ENCODE results near the gene CDO1. TPM values are rescaled to one million over a fixed set of nuclear protein-coding genes. Genes with fewer than 3 reads are reported as not detected.

Gene CDO1
- total and polyA plus RNA-seq, 2 of the 8 experiments (the other 6 are each of a cell fraction or from before 2014, with no cell fraction given): 26.1 to 29.5 TPM

GRCh38 chr5:115807654-115808052 is 8.8 kb downstream of the CDO1 start:
- Histone ChIP-seq H3K4me2 (ENCODE audit: insufficient read depth in 1 of 2, low read depth in 2 of 2, low read length in 2 of 2) (no peak overlapping the region), H3K23me2 (ENCODE audit: low read depth, low read length) (no peaks in the 10 kb centered on the region; the same call in 1 of the 2 replicates), H3K9ac (replicated peaks in 1 of 4; ENCODE audit: extremely low read depth in 1 of 4, low read depth in 3 of 4, low read length in 3 of 4) (no peak overlapping the region), H2AK5ac (ENCODE audit: low read depth, low read length) (no peak overlapping the region), H4K5ac (ENCODE audit: insufficient read length, low read depth, low read length) (no peak overlapping the region), H3K9me3 (ENCODE audit: insufficient read depth in 2 of 2, low read depth in 1 of 2, low read length in 1 of 2) (no peaks in the 10 kb centered on the region), H3K79me1 (ENCODE audit: low read depth, low read length) (no peaks in the 10 kb centered on the region), H3K4me1 (replicated peaks in 1 of 4; ENCODE audit: control insufficient read depth in 3 of 4, insufficient read depth in 4 of 4, low read length in 3 of 4) (peaks cover 0 to 3% (median 0%) of the 10 kb centered on the region in 4 experiments; a peak in 2 of 7 replicates), H2BK12ac (ENCODE audit: low read depth, low read length) (no peak overlapping the region), H3K4me3 (ENCODE audit: extremely low read depth in 1 of 4, insufficient read depth in 2 of 4, low read depth in 3 of 4, low read length in 4 of 4) (no peak overlapping the region), H3K36me3 (ENCODE audit: control insufficient read depth in 2 of 4, insufficient read depth in 4 of 4, low read length in 3 of 4) (peaks cover 0 to 31% (median 1%) of the 10 kb centered on the region in 4 experiments; a peak in 6 of 8 replicates), H4K8ac (ENCODE audit: extremely low read depth, insufficient read depth, low read length) (no peak overlapping the region), H4K91ac (replicated peaks; ENCODE audit: insufficient read length, low read length) (no peak overlapping the region), H2AFZ (ENCODE audit: low read length) (no peak overlapping the region), H3K23ac (ENCODE audit: insufficient read length) (no peak overlapping the region), H3K4ac (replicated peaks; ENCODE audit: insufficient read length, low read depth, low read length) (no peak overlapping the region), H3K56ac (replicated peaks; ENCODE audit: insufficient read length, low read depth, low read length) (no peak overlapping the region), H3K27me3 (replicated peaks in 1 of 4; ENCODE audit: control insufficient read depth in 3 of 4, extremely low read depth in 1 of 4, insufficient read depth in 3 of 4, low read length in 3 of 4) (no peaks in the 10 kb centered on the region), H3K27ac (ENCODE audit: low read depth, low read length) (no peak overlapping the region), H3K79me2 (ENCODE audit: control insufficient read depth in 1 of 2, insufficient read depth in 2 of 2, low read length in 2 of 2) (no peaks in the 10 kb centered on the region), H2BK20ac (ENCODE audit: low read length) (no peak overlapping the region), H2BK15ac (ENCODE audit: low read length) (no peak overlapping the region), H3K18ac (ENCODE audit: extremely low read depth, low read length) (no peak overlapping the region), H4K20me1 (replicated peaks in 1 of 2; ENCODE audit: control insufficient read depth in 1 of 2, insufficient read depth in 2 of 2, low read length in 2 of 2) (no peaks in the 10 kb centered on the region), H3K14ac (ENCODE audit: insufficient read length) (no peak overlapping the region), H2BK120ac (replicated peaks; ENCODE audit: low read depth, low read length) (no peak overlapping the region), H2BK5ac (ENCODE audit: low read depth, low read length) (no peak overlapping the region)
- POLR2A ChIA-PET (ENCODE audit: partially characterized antibody): no interaction called here
- WGBS, 2 experiments (ENCODE audit: extremely low coverage in 1 of 2, insufficient coverage in 1 of 2, insufficient read length in 1 of 2, insufficient replicate concordance in 2 of 2, low coverage in 1 of 2, low lambda C conversion rate in 2 of 2, missing lambda C conversion rate in 1 of 2): 90% methylated on average over 2 of the region's 2 CpGs; no CpG with 5 or more reads in 1 of the 2 experiments
- CTCF ChIA-PET (ENCODE audit: partially characterized antibody): interaction anchor here (1.7 to 2.1 kb wide), 3 partner anchors 9 to 173 kb away, joined by 4 to 11 read pairs (median 6); no protein-coding TSS in a partner anchor
- FAIRE-seq: no peak
- DNase-seq (ENCODE audit: low read depth in 1 of 2, low spot score in 2 of 2): no peak
- TF ChIP-seq YY1 (IDR thresholded peaks at IDR 0.05; ENCODE audit: low read depth, low read length): no peak
- TF ChIP-seq TEAD4 (IDR thresholded peaks at IDR 0.05; ENCODE audit: low read depth, low read length): no peak
- TF ChIP-seq SIX5 (IDR thresholded peaks at IDR 0.05; ENCODE audit: low read depth, low read length): no peak
- TF ChIP-seq BRCA1 (IDR thresholded peaks at IDR 0.05; ENCODE audit: low read depth, low read length): no peak
- no peak for TF ChIP-seq SIN3A (conservative IDR thresholded peaks at IDR 0.05 in 1 of 2, IDR thresholded peaks at IDR 0.05 in 1 of 2; ENCODE audit: low read depth in 1 of 2, low read length in 2 of 2)
- no peak for TF ChIP-seq CEBPB (IDR thresholded peaks at IDR 0.05; ENCODE audit: low read depth, low read length)
- TF ChIP-seq PHF8 (conservative IDR thresholded peaks at IDR 0.05; ENCODE audit: low read depth, low read length): no peak
- TF ChIP-seq RXRA (IDR thresholded peaks at IDR 0.05; ENCODE audit: insufficient read depth, low read depth, low read length): no peak
- TF ChIP-seq KDM4A (IDR thresholded peaks at IDR 0.05; ENCODE audit: low read depth, low read length, severe bottlenecking): no peak
- TF ChIP-seq EZH2 (IDR thresholded peaks at IDR 0.05; ENCODE audit: low read depth, low read length, severe bottlenecking): no peak
- no peak for TF ChIP-seq RNF2 (IDR thresholded peaks at IDR 0.05; ENCODE audit: borderline replicate concordance, low read depth, low read length, missing control alignments, poor library complexity, severe bottlenecking)
- TF ChIP-seq TAF1 (IDR thresholded peaks at IDR 0.05; ENCODE audit: low read depth, low read length): no peak
